Measurements from ENCODE around the gene B3GALNT1. TPM values are rescaled to one million over a fixed set of nuclear protein-coding genes. Genes with fewer than 3 reads are reported as not detected.

B3GALNT1 gene
- total RNA-seq, 1 experiment from 2014 or later = 36.9 TPM

- DNase-seq = peak; percentile 20
- Histone ChIP-seq H3K36me3 (peaks cover 4% of the 10 kb centered on the region), H3K27me3 (no peaks in the 10 kb centered on the region), H3K4me3 (no peak overlapping the region), H3K9me3 (no peaks in the 10 kb centered on the region)
Observed at GRCh38 chr3:161096771-161097367, 8.3 kb downstream of the B3GALNT1 start.

GRCh38 chr3:161093895-161094294 is 11.3 kb downstream of the B3GALNT1 start:
- Histone ChIP-seq H3K36me3 (no peaks in the 10 kb centered on the region; the same call in none of the 2 replicates), H3K4me3 (no peak overlapping the region), H3K9me3 (no peaks in the 10 kb centered on the region), H3K27me3 (no peaks in the 10 kb centered on the region)
- DNase-seq = no peak

- Histone ChIP-seq H3K4me3 (no peak overlapping the region), H3K27me3 (no peaks in the 10 kb centered on the region), H3K36me3 (peaks cover 10% of the 10 kb centered on the region), H3K9me3 (no peaks in the 10 kb centered on the region)
- no peak for DNase-seq
Observed at GRCh38 chr3:161084277-161084676, 20.9 kb downstream of the B3GALNT1 start.

- Histone ChIP-seq H3K27me3 (no peaks in the 10 kb centered on the region), H3K4me3 (no peak overlapping the region), H3K9me3 (no peaks in the 10 kb centered on the region), H3K36me3 (peaks cover 10% of the 10 kb centered on the region)
- no peak for DNase-seq
Observed at GRCh38 chr3:161083131-161083530, 22.0 kb downstream of the B3GALNT1 start.

GRCh38 chr3:161082063-161082462 is 23.1 kb downstream of the B3GALNT1 start:
- peaks cover 10% of the 10 kb centered on the region for H3K36me3 ChIP-seq
- DNase-seq = no peak
- H3K9me3 ChIP-seq = no peaks in the 10 kb centered on the region
- no peak overlapping the region for H3K4me3 ChIP-seq
- H3K27me3 ChIP-seq = no peaks in the 10 kb centered on the region

- Histone ChIP-seq H3K9me3 (no peaks in the 10 kb centered on the region), H3K27me3 (no peaks in the 10 kb centered on the region), H3K4me3 (no peak overlapping the region), H3K36me3 (peaks cover 9% of the 10 kb centered on the region)
- DNase-seq = no peak
Observed at GRCh38 chr3:161081633-161082032, 23.5 kb downstream of the B3GALNT1 start.

GRCh38 chr3:161073181-161073580 is 32.0 kb downstream of the B3GALNT1 start:
- DNase-seq = no peak
- Histone ChIP-seq H3K4me3 (no peak overlapping the region), H3K36me3 (no peaks in the 10 kb centered on the region), H3K27me3 (no peaks in the 10 kb centered on the region), H3K9me3 (no peaks in the 10 kb centered on the region)

GRCh38 chr3:161072751-161073150 is 32.4 kb downstream of the B3GALNT1 start:
- no peaks in the 10 kb centered on the region for H3K27me3 ChIP-seq
- no peaks in the 10 kb centered on the region for H3K9me3 ChIP-seq
- H3K36me3 ChIP-seq = no peaks in the 10 kb centered on the region
- DNase-seq = no peak
- H3K4me3 ChIP-seq = no peak overlapping the region

- Histone ChIP-seq H3K4me3 (no peak overlapping the region), H3K36me3 (no peaks in the 10 kb centered on the region), H3K9me3 (no peaks in the 10 kb centered on the region), H3K27me3 (no peaks in the 10 kb centered on the region)
- no peak for DNase-seq
Observed at GRCh38 chr3:161072211-161072621, 32.9 kb downstream of the B3GALNT1 start.

GRCh38 chr3:161070980-161071663 is 34.0 kb downstream of the B3GALNT1 start:
- Histone ChIP-seq H3K27me3 (no peaks in the 10 kb centered on the region), H3K36me3 (no peaks in the 10 kb centered on the region)

GRCh38 chr3:161070252-161070930 is 34.8 kb downstream of the B3GALNT1 start:
- no peaks in the 10 kb centered on the region for H3K9me3 ChIP-seq
- no peak for DNase-seq
- no peaks in the 10 kb centered on the region for H3K27me3 ChIP-seq
- no peaks in the 10 kb centered on the region for H3K36me3 ChIP-seq
- H3K4me3 ChIP-seq = no peak overlapping the region

More at GRCh38 chr3:161070980-161071663, 34.0 kb downstream of the B3GALNT1 start:
- no peak for DNase-seq
- Histone ChIP-seq H3K9me3 (no peaks in the 10 kb centered on the region), H3K4me3 (no peak overlapping the region)

- Histone ChIP-seq H3K9me3 (no peaks in the 10 kb centered on the region), H3K4me3 (no peak overlapping the region), H3K27me3 (no peaks in the 10 kb centered on the region), H3K36me3 (no peaks in the 10 kb centered on the region)
- DNase-seq = peak; percentile 83
Observed at GRCh38 chr3:161069511-161070251, 35.5 kb downstream of the B3GALNT1 start.

GRCh38 chr3:161067335-161067734 is 37.8 kb downstream of the B3GALNT1 start:
- no peak for DNase-seq
- H3K4me3 ChIP-seq = no peak overlapping the region
- H3K9me3 ChIP-seq = no peaks in the 10 kb centered on the region
- H3K27me3 ChIP-seq = no peaks in the 10 kb centered on the region
- H3K36me3 ChIP-seq = no peaks in the 10 kb centered on the region

- Histone ChIP-seq H3K36me3 (no peaks in the 10 kb centered on the region), H3K27me3 (no peaks in the 10 kb centered on the region), H3K9me3 (no peaks in the 10 kb centered on the region), H3K4me3 (no peak overlapping the region)
- no peak for DNase-seq
Observed at GRCh38 chr3:161066930-161067329, 38.2 kb downstream of the B3GALNT1 start.

GRCh38 chr3:161064413-161064812 is 40.7 kb downstream of the B3GALNT1 start:
- no peaks in the 10 kb centered on the region for H3K9me3 ChIP-seq
- no peak overlapping the region for H3K4me3 ChIP-seq
- no peaks in the 10 kb centered on the region for H3K36me3 ChIP-seq
- H3K27me3 ChIP-seq = no peaks in the 10 kb centered on the region
- no peak for DNase-seq

GRCh38 chr3:161054860-161055604 is 50.1 kb downstream of the B3GALNT1 start:
- H3K27me3 ChIP-seq = no peaks in the 10 kb centered on the region
- H3K9me3 ChIP-seq = no peaks in the 10 kb centered on the region
- no peak overlapping the region for H3K4me3 ChIP-seq
- no peaks in the 10 kb centered on the region for H3K36me3 ChIP-seq
- no peak for DNase-seq

Measured in MG63 (cell line).